NCI-H446 treated with DMSO at 0.1 percent for 48 hours (cell line): ENCODE measurements around the gene PHACTR1.
"Not testable (repeated sequence)": the region's sequence is repeated elsewhere in the genome, so short reads cannot be mapped to it uniquely, and the experiment has no call there.

Source experiments
- DNase-seq: peaks from one replicate; lab custom pipeline; 2025; lab: John Stamatoyannopoulos, UW

Gene PHACTR1

DNA sequence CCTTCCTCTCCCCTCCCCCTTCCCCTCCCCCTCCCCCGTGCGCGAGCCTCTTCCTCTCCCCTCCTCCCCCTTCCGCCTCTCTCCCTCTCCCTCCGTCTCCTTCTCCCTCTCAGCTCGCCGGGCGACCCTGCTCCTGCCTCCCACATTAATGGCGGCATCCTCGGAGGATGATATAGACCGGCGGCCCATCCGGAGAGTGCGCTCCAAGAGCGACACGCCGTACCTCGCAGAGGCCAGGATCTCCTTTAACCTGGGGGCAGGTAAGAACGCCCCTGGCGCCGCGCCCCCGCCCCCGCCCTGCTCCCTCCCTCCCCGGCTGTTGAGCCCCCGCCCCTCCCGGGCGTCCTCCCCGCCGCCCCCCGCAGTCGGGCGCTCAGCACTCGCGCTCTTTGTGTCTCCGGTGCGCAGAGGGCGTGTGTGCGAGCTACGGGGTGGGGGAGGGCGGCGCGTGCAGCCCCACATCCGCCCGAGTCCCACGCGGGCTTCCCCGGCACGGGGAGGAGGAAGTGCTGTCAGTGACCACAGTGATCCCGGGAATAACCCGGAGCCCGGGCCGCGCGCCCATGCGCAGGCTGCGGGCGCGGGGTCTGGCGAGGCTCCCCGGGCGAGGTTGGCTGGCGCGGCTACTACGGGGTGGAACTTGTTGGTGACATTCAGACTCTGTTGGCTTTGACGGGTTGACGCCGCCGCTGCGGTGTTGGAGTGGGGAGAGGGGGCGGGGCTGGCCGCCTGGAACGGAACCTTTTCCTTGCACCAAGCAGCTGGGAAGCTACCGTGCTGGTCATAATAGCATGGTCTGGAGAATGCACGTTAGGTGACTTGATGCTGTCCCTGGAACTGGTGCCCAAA is 33.2 kb downstream of the PHACTR1 start:
- DNase-seq = peak; percentile 15

DNA sequence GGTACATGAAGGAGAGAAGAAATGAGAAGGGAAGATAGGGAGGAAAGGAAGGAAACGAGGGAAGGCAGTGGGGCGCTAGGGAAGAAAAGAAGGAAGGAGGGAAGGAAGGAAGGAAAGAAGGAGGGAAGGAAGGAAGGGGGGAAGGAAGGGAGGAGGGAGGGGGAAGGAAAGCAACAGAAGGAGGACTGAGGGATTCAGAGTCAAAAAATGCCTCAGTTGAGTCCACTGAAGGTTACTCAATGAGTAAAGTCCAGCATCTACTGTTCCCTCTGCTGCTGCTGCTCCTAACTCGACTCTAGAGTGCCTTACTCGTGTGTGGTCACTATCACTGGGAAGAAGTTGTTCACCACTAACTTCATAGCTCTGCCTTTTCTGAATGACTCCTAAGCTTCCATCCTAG is 33.8 kb downstream of the PHACTR1 start:
- no peak for DNase-seq

DNA sequence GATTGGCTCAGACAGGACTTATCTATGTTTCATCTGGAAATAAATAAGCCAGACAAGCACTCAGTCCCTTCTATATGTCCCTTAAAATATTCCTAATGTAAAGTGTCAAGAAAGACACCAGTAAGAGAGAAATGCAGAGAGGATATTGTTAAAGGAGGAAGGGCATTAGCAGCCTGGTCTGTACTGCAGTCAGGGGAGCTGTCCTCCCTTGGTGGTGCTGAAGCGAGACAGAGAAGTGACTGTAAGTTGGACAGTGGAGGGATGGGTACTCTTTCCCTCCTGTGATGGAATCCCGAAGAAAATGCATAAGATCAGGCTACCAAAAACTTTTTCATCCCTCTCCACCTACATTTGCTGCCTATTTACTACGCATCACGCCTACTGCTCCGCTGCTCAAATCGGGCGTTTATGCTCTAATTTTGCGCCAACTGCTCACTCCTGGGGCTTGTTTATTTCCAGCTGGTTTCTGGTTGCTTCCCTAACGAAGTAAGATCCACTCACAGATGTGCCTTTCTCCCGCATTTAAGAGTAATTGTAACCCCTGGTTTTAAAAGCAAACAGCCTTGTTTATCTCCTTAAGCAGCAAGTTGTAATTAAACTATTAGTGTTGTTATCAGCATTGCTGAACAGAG is 35.2 kb downstream of the PHACTR1 start:
- no peak for DNase-seq

DNA sequence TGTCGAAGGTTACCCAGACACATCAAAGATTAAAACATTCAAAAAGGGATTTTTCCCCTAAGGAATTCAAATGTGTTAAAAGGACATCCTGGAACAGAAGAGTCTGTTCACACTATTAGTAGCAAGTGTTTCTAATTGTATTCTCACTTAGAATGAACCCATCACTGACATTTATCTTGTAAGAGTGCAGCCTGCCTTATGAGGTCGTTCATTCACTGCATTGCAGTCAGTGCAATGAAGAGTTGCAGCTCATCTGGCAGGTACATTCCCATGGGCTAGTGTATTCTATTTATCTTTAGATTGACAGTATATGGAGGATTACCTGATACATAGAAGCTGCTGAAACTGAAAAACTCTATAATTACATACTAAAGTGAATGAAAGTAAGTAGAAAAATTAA is 36.5 kb downstream of the PHACTR1 start:
- no peak for DNase-seq

DNA sequence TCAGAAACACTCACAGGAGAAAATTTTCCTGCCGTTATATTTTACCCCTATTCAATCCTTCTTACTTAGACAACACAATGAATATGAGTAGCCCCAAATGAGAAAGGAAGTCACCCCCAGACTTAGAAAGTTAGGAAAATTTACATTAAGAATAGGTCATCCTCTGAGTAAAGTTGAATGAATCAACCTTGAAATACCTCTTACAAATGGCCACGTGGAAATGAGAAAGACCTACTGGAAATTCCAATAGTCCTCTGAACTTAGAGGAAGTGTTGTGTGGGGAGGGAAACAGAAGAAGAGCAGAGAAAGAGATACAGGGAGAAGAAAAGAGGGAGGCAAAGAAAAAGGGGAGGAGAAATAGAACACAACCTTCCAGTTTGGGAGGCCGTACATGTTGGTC is 43.7 kb downstream of the PHACTR1 start:
- DNase-seq = no peak

DNA sequence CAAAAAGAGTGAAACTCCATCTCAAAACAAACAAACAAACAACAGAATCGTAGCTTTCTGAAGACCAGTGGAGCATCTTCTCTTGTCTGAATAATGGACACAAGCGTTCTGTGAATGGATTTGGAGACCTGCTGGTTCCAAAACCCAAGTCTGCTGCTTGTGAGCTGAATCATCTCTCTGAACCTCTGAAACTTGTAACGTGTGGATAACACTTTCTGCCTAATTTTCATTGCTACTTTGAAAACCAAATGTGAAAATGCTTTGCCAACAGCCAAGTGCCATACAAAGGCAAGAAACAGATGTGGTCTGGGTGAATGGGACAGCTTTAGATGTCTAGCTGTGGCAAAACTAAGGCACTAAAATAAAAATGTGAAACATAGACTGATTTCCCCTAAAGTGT is 44.3 kb downstream of the PHACTR1 start:
- no peak for DNase-seq

DNA sequence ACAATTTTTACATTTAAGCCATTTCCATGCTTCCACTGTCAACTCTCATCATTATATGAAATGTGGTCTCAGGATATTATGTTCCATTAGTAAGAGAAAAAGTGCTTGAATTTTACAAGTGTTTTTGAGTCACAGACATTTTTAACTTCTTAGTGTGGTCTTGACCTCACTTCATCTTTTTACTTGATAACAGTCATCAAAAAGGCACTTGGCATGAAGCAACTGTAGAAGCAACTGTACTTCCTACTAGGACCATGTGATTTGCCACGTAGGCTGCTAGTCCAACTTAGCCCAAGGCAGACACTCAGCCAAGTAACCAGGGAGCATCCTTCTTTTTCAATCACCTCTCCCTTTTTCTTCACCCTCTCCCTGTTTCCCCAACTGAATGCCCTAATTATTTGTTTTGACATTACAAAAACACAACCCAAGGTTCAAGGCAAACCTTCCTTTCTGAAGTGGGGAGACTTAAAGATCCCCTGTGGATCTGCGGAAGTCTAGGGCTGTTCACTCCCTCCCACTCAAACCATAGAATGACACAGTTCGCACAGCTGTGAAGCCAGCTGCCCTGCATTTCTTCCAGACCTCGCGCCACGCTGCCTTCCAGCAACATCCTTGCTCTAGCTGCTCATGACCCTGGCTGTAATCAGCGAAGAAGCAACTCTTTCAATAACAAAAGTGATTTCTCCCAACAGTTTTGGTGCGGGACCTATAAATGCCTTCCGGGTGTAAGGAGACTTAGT is 45.0 kb downstream of the PHACTR1 start:
- no peak for DNase-seq

DNA sequence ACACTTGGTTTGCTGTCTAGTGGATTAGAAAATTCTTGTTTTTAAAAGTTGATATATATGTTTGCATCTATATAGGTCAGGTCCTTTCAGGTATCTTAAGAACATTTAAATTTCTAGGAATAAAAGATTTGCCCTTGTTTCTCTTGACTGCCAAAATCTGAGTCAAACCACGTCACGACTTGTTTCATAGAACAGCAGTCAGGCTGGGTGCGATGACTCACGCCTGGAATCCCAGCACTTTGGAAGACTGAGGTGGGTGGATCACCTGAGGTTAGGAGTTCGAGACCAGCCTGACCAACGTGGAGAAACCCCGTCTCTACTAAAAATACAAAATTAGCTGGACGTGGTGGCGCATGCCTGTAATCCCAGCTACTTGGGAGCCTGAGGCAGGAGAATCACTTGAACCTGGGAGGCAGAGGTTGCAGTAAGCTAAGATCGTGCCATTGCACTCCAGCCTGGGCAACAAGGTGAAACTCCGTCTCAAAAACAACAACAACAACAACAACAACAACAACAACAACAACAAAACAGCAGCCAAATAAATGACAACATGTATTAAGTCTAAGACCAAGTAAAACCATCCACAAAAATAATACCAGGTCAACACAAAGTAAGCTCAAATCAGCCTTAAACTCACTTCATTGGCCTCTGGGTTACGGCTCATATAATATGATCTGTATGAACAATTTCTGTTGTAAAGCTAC is 46.3 kb downstream of the PHACTR1 start:
- not testable (repeated sequence) for DNase-seq

DNA sequence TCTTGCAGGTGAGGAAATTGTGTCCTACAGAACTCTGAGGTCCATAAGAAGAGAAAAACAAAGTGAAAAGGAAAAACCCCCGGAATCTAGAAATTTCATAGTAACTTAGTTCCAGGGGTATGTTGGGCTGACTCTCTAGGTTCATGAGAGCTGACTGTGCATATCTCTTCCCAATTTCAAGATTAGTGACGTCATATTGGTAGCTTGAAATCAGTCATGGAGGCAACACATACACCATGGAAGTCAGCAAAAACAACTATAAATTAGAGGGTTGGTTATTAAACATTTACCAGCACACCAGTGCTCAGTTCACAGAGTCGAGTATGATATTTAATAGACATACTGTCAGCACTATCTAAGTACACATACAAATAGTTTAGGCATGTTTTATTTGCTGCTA is 49.8 kb downstream of the PHACTR1 start:
- no peak for DNase-seq

DNA sequence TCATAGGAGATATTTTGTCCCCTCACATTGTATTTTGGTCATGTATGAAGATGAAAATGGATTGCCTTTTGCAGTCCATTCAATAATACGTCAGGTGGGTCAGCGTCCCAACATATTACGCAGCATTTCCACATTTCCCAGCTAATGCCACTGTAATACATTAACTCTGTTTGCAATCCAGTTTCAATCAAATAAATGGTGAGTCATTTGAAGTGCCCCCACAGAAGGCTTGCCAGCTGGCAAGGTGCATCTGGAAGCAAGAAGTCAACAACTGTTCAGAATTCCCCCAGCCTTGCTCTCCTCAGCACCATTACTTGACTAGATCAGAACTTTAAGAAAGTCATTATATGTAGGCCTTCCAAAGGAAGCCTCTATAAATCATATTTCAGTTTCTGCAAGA is 50.4 kb downstream of the PHACTR1 start:
- DNase-seq = peak; percentile 43

DNA sequence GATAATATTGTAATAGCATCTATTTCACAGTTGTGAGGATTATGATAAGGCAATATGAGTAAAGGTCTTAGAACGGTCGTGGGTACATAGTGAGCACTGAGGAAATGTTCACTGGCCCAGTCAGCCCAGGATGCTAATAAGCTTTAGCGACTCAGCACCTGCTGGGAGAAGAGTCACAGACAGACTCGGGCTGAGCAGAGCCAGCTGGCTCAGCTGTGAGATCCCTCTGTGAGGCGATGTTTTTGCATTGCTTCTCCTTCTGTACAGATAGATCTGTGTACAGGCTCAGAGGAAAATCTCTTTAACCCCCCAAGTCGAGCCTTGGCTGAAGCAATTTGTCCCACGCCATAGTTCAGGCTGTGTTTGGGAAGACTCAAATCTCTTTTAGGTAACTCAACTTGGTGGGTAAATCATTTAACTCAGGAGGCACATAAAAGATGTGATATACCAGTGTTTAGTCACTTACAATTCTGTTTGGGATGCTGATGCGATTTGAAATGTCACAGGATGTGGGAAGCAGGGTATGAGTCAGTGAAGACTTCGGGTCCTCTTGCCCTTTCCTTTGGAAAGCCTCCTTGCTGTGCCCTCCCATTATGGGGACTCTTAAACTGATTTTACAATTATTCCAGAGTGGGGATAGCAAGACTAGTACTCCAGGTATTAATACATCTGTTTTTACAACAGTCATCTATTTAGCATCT is 53.1 kb downstream of the PHACTR1 start:
- peak; percentile 24 for DNase-seq

DNA sequence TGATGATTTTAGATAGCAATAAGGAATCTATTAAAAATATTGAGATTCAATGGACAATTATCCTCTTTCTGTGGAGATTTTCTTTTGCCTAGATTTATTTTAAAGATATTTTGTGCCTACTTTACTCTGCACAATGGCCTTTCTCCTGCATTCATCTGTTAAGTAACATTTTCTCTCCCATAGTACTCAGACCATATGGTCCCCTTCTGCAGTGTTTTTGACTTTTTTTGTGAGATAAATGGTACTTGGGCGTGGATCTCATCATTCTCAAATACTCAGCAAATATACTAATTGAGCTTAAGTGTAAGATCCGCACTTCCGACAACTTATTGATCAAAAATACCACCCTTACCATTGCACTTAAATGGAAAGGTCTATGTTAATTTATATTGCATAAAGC is 55.8 kb downstream of the PHACTR1 start:
- DNase-seq = no peak

DNA sequence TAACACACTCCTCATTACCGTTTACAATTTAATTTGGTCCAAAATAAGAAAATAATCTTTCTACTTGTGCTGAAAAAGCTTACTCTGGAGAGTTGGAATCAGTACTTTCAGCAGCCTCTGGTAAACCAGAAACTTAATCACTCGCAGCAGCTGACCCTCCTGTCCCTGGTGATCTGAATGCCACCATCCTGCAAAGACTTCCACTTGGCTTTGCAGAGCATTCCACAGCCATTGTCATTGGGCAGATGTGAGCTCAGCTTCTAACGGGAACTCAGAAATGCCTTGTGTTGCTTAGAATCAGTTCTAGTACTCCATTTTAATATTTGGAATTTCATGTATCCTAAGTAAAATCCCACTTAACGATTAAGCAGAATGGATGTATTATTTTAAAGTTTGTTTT is 59.7 kb downstream of the PHACTR1 start:
- no peak for DNase-seq

DNA sequence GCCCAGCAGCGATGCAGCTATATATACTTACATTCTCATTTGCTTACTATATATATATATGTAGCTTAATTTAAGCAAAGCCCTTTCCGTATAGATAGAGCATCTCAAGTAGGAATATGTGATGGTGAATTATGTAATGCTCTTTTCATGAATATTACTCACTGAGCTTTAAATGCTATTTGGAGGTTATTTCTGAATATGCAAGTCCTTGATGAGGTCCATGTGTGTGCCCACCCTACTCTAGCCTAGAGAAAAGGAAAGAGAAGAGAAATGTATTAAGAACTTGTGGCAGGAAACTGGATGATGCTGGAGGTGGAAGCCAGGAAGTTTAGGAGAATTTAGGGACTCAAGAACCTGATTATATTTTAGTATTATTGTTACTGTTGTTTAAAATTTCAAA is 63.2 kb downstream of the PHACTR1 start:
- DNase-seq = no peak

DNA sequence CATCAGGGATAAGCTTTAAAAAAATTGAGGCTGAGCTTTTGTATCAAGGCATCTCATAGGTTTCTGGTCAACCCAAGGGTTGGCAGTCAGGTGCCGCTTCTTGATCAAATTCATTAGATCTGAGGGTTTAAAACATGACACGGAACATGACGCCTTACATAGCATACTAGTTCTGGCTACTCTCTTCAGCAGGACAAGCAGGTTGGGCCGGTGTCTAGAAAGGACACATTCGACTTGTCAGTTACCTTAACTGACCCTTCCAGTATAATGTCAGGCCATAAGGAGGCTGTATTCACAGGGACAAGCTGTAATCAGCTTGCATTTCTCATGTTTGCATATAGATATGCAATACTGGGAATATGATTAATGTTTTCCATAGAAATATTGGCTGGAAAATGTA is 65.6 kb downstream of the PHACTR1 start:
- DNase-seq = no peak

DNA sequence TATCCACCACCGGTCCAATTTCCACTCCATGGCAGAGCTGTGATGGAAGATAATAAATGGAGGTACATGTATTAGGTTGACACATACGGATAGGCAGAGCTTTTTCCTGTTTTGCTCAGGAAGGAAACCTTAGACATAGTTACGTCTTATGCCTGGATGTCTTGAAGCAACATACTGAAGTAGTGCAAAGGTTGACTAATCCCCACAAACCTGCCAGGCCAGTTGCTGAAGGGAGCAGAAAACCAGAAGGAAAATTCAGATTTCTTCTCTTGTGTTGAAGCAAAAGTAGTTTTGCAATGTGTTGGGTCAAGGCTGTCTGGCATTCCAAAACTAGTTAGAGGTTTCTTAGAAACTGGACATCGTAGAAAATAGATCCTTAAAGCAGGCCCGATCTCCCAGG is 68.7 kb downstream of the PHACTR1 start:
- no peak for DNase-seq

DNA sequence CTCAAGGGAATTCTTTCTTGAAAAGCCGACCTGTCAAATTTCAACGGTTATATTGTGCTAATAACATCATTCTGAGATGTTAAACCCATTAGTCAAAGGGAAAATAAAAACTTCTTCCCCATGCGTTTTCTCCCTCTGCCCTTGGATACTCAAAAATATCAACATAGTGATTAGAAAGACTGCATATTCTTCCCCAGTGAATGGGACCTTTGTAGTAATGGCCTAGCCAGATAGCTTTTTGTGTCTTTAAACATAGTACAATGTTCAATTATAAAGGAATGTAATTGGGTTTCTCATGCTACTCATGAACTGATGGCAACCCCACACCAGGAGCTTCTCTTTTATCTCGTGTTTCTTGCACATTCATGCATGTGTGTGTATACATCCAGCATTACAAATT is 69.4 kb downstream of the PHACTR1 start:
- DNase-seq = no peak

DNA sequence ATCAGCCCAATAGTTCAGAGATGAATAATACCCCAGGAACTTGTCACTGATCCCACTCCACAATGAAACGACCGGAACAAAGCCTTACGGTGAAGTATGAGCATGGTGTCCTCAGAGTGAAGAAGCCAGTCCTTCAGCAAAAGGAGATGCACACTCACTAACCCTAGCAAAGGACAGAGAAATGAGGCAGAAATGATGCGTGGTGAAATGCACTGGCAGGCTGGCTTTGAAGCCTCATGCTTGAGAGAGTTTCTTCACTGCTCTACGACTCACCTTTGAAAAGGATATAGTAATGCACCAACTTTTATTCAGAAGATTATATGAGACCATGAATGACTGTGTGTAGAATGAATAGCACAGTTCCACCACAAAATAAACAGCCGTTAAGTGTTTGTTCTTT is 74.8 kb downstream of the PHACTR1 start:
- DNase-seq = no peak

DNA sequence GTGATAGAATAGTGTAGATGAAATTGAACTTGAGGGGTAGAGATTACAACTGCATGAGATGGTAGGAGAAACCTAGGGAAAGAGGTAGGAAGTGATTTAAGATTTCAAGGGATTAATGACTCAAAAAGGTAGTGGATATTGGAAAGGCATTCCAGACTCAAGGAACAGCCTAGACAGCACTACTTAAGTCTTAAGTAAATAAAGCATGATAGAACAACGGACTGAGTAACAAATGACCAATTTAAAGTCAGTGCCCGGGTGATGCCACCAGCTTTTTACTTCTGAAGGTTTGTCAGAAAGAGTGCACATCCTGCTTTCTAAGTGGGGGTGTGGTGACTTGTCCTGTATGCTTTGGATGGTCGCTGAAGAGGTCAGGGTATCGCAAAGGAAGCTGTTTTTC is 81.8 kb downstream of the PHACTR1 start:
- DNase-seq = no peak

DNA sequence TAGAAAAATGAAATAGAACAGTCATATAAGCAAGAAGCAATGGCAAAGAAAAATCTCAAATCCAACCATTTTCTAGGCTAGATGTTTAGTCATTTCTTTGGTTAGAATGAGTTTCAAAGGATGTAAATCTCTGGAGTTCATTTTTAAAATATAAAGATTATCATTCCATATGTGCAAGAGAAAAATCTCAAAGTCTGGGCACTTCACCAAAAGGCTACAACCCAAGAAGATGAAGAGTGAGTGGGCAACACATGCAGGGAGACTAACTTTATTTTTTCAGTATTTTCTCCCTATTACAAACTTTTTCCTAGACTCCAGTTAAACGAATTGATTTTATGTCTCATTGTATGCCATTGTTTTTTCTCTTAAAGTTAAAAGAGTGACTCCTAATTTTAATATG is 83.6 kb downstream of the PHACTR1 start:
- DNase-seq = no peak

DNA sequence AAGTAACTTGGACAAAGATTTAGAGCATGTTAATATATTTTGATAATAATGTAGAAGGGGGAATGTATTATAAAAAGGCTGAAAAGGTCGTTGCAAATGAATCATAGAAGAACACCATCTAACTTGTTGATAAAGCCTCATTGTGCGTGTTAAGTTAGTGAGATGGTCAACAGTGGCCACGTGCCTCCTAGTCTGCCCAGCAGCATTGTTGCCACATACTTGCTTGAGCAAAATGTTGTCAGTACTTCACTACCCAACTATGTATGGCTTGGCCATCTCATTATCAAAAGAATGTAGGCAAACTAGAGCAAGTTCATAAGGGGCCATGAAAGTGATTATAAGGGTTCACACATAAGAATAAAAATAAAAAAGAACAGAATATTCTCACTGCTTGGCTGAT is 84.6 kb downstream of the PHACTR1 start:
- DNase-seq = no peak

DNA sequence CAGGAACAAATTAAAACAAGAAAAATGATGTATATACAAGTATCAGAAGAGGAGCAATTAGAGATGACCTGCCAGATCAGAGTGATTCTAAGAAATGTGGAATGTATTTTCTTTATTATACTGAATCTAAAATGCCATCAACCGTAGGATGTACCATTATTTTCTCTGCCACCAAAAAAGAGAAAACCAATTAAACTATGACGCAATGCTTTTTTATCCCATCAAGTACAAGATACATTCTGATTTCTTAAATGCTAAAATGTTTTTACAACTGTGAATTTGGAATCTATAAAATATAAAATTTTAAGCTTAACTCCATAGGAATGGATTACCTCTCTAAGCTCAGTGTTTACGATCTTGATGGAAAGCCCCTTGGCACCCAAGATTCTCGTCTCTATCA is 85.9 kb downstream of the PHACTR1 start:
- no peak for DNase-seq
